Rectal smooth muscle tissue (tissue), 1 donor: ENCODE data around the gene DHCR24.

Experiments used
- H3K27ac ChIP-seq: one replicate; pipeline ENCODE4 v1.7.0; 2013; ENCODE audit warnings: low read depth, low read length, inconsistent platforms
- H3K27me3 ChIP-seq: one replicate; pipeline ENCODE4 v1.7.0; 2013; ENCODE audit warnings: low read length; ENCODE audit not compliant: control insufficient read depth, insufficient read depth
- H3K36me3 ChIP-seq: one replicate; pipeline ENCODE4 v1.7.0; 2013; ENCODE audit warnings: low read length; ENCODE audit not compliant: control insufficient read depth, insufficient read depth
- H3K4me1 ChIP-seq: one replicate; pipeline ENCODE4 v1.7.0; 2013; ENCODE audit warnings: low read length; ENCODE audit not compliant: control insufficient read depth, insufficient read depth
- H3K4me3 ChIP-seq: one replicate; pipeline ENCODE4 v1.7.0; 2013; ENCODE audit warnings: low read length
- H3K9ac ChIP-seq: one replicate; pipeline ENCODE4 v1.7.0; 2013; ENCODE audit warnings: low read length

Gene DHCR24

GRCh38 chr1:54813485-54814125, 73.4 kb downstream of the DHCR24 start:
- Histone ChIP-seq H3K9ac (no peak overlapping the region), H3K27me3 (no peaks in the 10 kb centered on the region), H3K4me1 (no peaks in the 10 kb centered on the region), H3K4me3 (no peak overlapping the region), H3K27ac (no peak overlapping the region), H3K36me3 (no peaks in the 10 kb centered on the region)

GRCh38 chr1:54812801-54813484, 74.1 kb downstream of the DHCR24 start:
- Histone ChIP-seq H3K9ac (no peak overlapping the region), H3K4me3 (no peak overlapping the region), H3K27ac (no peak overlapping the region), H3K27me3 (no peaks in the 10 kb centered on the region), H3K4me1 (no peaks in the 10 kb centered on the region), H3K36me3 (no peaks in the 10 kb centered on the region)

- Histone ChIP-seq H3K27me3 (no peaks in the 10 kb centered on the region), H3K4me3 (no peak overlapping the region), H3K36me3 (no peaks in the 10 kb centered on the region), H3K27ac (no peak overlapping the region), H3K9ac (no peak overlapping the region), H3K4me1 (no peaks in the 10 kb centered on the region)
Observed at GRCh38 chr1:54811739-54812655, 75.0 kb downstream of the DHCR24 start.

- no peak overlapping the region for H3K4me3 ChIP-seq
- H3K36me3 ChIP-seq = no peaks in the 10 kb centered on the region
- H3K4me1 ChIP-seq = no peaks in the 10 kb centered on the region
- H3K27me3 ChIP-seq = no peaks in the 10 kb centered on the region
- no peak overlapping the region for H3K27ac ChIP-seq
- H3K9ac ChIP-seq = no peak overlapping the region
Observed at GRCh38 chr1:54811066-54811465, 75.9 kb downstream of the DHCR24 start.

- Histone ChIP-seq H3K27ac (no peak overlapping the region), H3K9ac (no peak overlapping the region), H3K27me3 (no peaks in the 10 kb centered on the region), H3K4me3 (no peak overlapping the region), H3K36me3 (no peaks in the 10 kb centered on the region), H3K4me1 (no peaks in the 10 kb centered on the region)
Observed at GRCh38 chr1:54810153-54810942, 76.6 kb downstream of the DHCR24 start.

GRCh38 chr1:54809496-54810074, 77.4 kb downstream of the DHCR24 start:
- no peak overlapping the region for H3K9ac ChIP-seq
- H3K4me1 ChIP-seq = no peaks in the 10 kb centered on the region
- no peak overlapping the region for H3K27ac ChIP-seq
- H3K27me3 ChIP-seq = no peaks in the 10 kb centered on the region
- H3K4me3 ChIP-seq = no peak overlapping the region
- H3K36me3 ChIP-seq = no peaks in the 10 kb centered on the region

GRCh38 chr1:54808443-54809207, 78.4 kb downstream of the DHCR24 start:
- H3K36me3 ChIP-seq = no peaks in the 10 kb centered on the region
- H3K4me3 ChIP-seq = no peak overlapping the region

GRCh38 chr1:54807756-54808155, 79.2 kb downstream of the DHCR24 start:
- H3K36me3 ChIP-seq = no peaks in the 10 kb centered on the region
- H3K4me3 ChIP-seq = no peak overlapping the region
- no peak overlapping the region for H3K9ac ChIP-seq
- no peaks in the 10 kb centered on the region for H3K4me1 ChIP-seq
- no peaks in the 10 kb centered on the region for H3K27me3 ChIP-seq
- H3K27ac ChIP-seq = no peak overlapping the region

More at GRCh38 chr1:54808443-54809207, 78.4 kb downstream of the DHCR24 start:
- Histone ChIP-seq H3K9ac (no peak overlapping the region), H3K27ac (no peak overlapping the region), H3K4me1 (no peaks in the 10 kb centered on the region), H3K27me3 (no peaks in the 10 kb centered on the region)

- H3K36me3 ChIP-seq = no peaks in the 10 kb centered on the region
Observed at GRCh38 chr1:54806931-54807611, 79.9 kb downstream of the DHCR24 start.

GRCh38 chr1:54805981-54806381, 81.0 kb downstream of the DHCR24 start:
- Histone ChIP-seq H3K4me3 (no peak overlapping the region), H3K36me3 (no peaks in the 10 kb centered on the region), H3K4me1 (peaks cover 2% of the 10 kb centered on the region), H3K27me3 (no peaks in the 10 kb centered on the region), H3K9ac (no peak overlapping the region), H3K27ac (no peak overlapping the region)

More at GRCh38 chr1:54806931-54807611, 79.9 kb downstream of the DHCR24 start:
- H3K27ac ChIP-seq = no peak overlapping the region
- H3K4me1 ChIP-seq = no peaks in the 10 kb centered on the region
- no peak overlapping the region for H3K4me3 ChIP-seq
- H3K9ac ChIP-seq = no peak overlapping the region
- H3K27me3 ChIP-seq = no peaks in the 10 kb centered on the region

- H3K4me3 ChIP-seq = no peak overlapping the region
- H3K27ac ChIP-seq = no peak overlapping the region
- no peaks in the 10 kb centered on the region for H3K36me3 ChIP-seq
- H3K9ac ChIP-seq = no peak overlapping the region
- H3K27me3 ChIP-seq = no peaks in the 10 kb centered on the region
- H3K4me1 ChIP-seq = peaks cover 2% of the 10 kb centered on the region
Observed at GRCh38 chr1:54805466-54805865, 81.5 kb downstream of the DHCR24 start.
